Activated naive CD8-positive, alpha-beta T cell treated with anti-CD3 and anti-CD28 coated beads, Interleukin-2, amount 10 ng/mL, durations not matched to agents 7 days and 5 days (primary cell): ENCODE data around the gene PASK. TPM values are rescaled to one million over a fixed set of nuclear protein-coding genes. Genes with fewer than 3 reads are reported as not detected.

ENCODE experiments used
- ATAC-seq: fragments of 150-1000 bp; cut with Tn5 transposase; one replicate; pipeline ENCODE4 v1.10.0; 2021; ENCODE audit warnings: low read depth, moderate library complexity
- POLR2A ChIA-PET: fragments of 350-600 bp; sonication (Branson Sonifier 250); formaldehyde crosslinking; loops from one replicate; lab custom pipeline; 2021; ENCODE audit warnings: antibody characterized with exemption; lab: Charles Lee
- DNase-seq: peaks from one replicate; pipeline ENCODE4 v3.0.0; 2021
- H3K27ac Mint-ChIP-seq: one replicate; pipeline ENCODE4 v1.8.0; 2022; ENCODE audit warnings: mild to moderate bottlenecking, mixed read lengths
- H3K27me3 Mint-ChIP-seq: one replicate; pipeline ENCODE4 v1.8.0; 2022; ENCODE audit warnings: mild to moderate bottlenecking, moderate library complexity, mixed read lengths
- H3K36me3 Mint-ChIP-seq: one replicate; pipeline ENCODE4 v1.8.0; 2021; ENCODE audit warnings: mild to moderate bottlenecking, mixed read lengths
- H3K4me1 Mint-ChIP-seq: one replicate; pipeline ENCODE4 v1.8.0; 2021; ENCODE audit warnings: mixed read lengths
- H3K4me3 Mint-ChIP-seq: one replicate; pipeline ENCODE4 v1.8.0; 2022; ENCODE audit warnings: mild to moderate bottlenecking, moderate library complexity, mixed read lengths
- H3K9me3 Mint-ChIP-seq: one replicate; pipeline ENCODE4 v1.8.0; 2021; ENCODE audit warnings: mixed read lengths
- total RNA-seq, 2 experiments: library from RNA; stranded (reverse); gene quantifications; one replicate each; pipeline ENCODE4 v1.2.3, GENCODE V29; 2021

Gene PASK
- total RNA-seq, 2 experiments from 2014 or later, result 132 to 153 TPM

GRCh38 chr2:241187918-241188234 is 38.6 kb upstream of the PASK start:
- no peak for DNase-seq
- Mint-ChIP-seq H3K4me1 (no peaks in the 10 kb centered on the region), H3K27me3 (no peaks in the 10 kb centered on the region), H3K27ac (no peak overlapping the region), H3K4me3 (no peak overlapping the region), H3K9me3 (no peaks in the 10 kb centered on the region), H3K36me3 (peaks cover 2% of the 10 kb centered on the region)
- POLR2A ChIA-PET, result no interaction called here
- ATAC-seq, result no peak

- H3K27ac Mint-ChIP-seq, result no peak overlapping the region
- DNase-seq (no peak), ATAC-seq (no peak)
- no peaks in the 10 kb centered on the region for H3K4me1 Mint-ChIP-seq
- H3K27me3 Mint-ChIP-seq, result no peaks in the 10 kb centered on the region
- POLR2A ChIA-PET, result no interaction called here
- peaks cover 2% of the 10 kb centered on the region for H3K36me3 Mint-ChIP-seq
- H3K9me3 Mint-ChIP-seq, result no peaks in the 10 kb centered on the region
- no peak overlapping the region for H3K4me3 Mint-ChIP-seq
Measured at GRCh38 chr2:241187101-241187917, 38.0 kb upstream of the PASK start.

- ATAC-seq (no peak), DNase-seq (no peak)
- peaks cover 2% of the 10 kb centered on the region for H3K36me3 Mint-ChIP-seq
- no peaks in the 10 kb centered on the region for H3K9me3 Mint-ChIP-seq
- H3K27me3 Mint-ChIP-seq, result no peaks in the 10 kb centered on the region
- POLR2A ChIA-PET, result no interaction called here
- no peaks in the 10 kb centered on the region for H3K4me1 Mint-ChIP-seq
- no peak overlapping the region for H3K27ac Mint-ChIP-seq
- H3K4me3 Mint-ChIP-seq, result no peak overlapping the region
Measured at GRCh38 chr2:241185961-241186360, 36.7 kb upstream of the PASK start.

- Mint-ChIP-seq H3K4me3 (no peak overlapping the region), H3K4me1 (no peaks in the 10 kb centered on the region), H3K27ac (no peak overlapping the region), H3K27me3 (no peaks in the 10 kb centered on the region), H3K9me3 (no peaks in the 10 kb centered on the region), H3K36me3 (peaks cover 2% of the 10 kb centered on the region)
- POLR2A ChIA-PET, result no interaction called here
- no peak for ATAC-seq
- DNase-seq, result no peak
Measured at GRCh38 chr2:241184901-241185300, 35.6 kb upstream of the PASK start.

- Mint-ChIP-seq H3K36me3 (peaks cover 2% of the 10 kb centered on the region), H3K27ac (no peak overlapping the region), H3K9me3 (no peaks in the 10 kb centered on the region), H3K27me3 (no peaks in the 10 kb centered on the region), H3K4me1 (no peaks in the 10 kb centered on the region), H3K4me3 (no peak overlapping the region)
- ATAC-seq (no peak), DNase-seq (no peak)
- POLR2A ChIA-PET, result no interaction called here
Measured at GRCh38 chr2:241183221-241183620, 33.9 kb upstream of the PASK start.

GRCh38 chr2:241182531-241183133 is 33.4 kb upstream of the PASK start:
- Mint-ChIP-seq H3K4me1 (no peaks in the 10 kb centered on the region), H3K4me3 (no peak overlapping the region), H3K27ac (no peak overlapping the region), H3K9me3 (no peaks in the 10 kb centered on the region), H3K36me3 (peaks cover 4% of the 10 kb centered on the region), H3K27me3 (no peaks in the 10 kb centered on the region)
- ATAC-seq, result no peak
- no peak for DNase-seq
- POLR2A ChIA-PET, result no interaction called here

GRCh38 chr2:241182126-241182525 is 32.9 kb upstream of the PASK start:
- ATAC-seq (no peak), DNase-seq (no peak)
- Mint-ChIP-seq H3K4me1 (no peaks in the 10 kb centered on the region), H3K27me3 (no peaks in the 10 kb centered on the region), H3K4me3 (no peak overlapping the region), H3K9me3 (no peaks in the 10 kb centered on the region), H3K27ac (no peak overlapping the region), H3K36me3 (peaks cover 4% of the 10 kb centered on the region)
- POLR2A ChIA-PET, result no interaction called here

- Mint-ChIP-seq H3K4me3 (no peak overlapping the region), H3K36me3 (peaks cover 6% of the 10 kb centered on the region), H3K27ac (no peak overlapping the region), H3K9me3 (no peaks in the 10 kb centered on the region), H3K27me3 (no peaks in the 10 kb centered on the region), H3K4me1 (no peaks in the 10 kb centered on the region)
- POLR2A ChIA-PET, result no interaction called here
- DNase-seq, result no peak
- no peak for ATAC-seq
Measured at GRCh38 chr2:241180495-241180894, 31.2 kb upstream of the PASK start.

GRCh38 chr2:241179899-241180298 is 30.6 kb upstream of the PASK start:
- Mint-ChIP-seq H3K27me3 (no peaks in the 10 kb centered on the region), H3K27ac (no peak overlapping the region), H3K9me3 (no peaks in the 10 kb centered on the region), H3K4me3 (no peak overlapping the region), H3K4me1 (no peaks in the 10 kb centered on the region), H3K36me3 (peaks cover 10% of the 10 kb centered on the region)
- no peak for ATAC-seq
- POLR2A ChIA-PET, result no interaction called here
- no peak for DNase-seq

- Mint-ChIP-seq H3K4me3 (no peak overlapping the region), H3K27me3 (no peaks in the 10 kb centered on the region), H3K9me3 (no peaks in the 10 kb centered on the region), H3K36me3 (peaks cover 14% of the 10 kb centered on the region), H3K27ac (no peak overlapping the region), H3K4me1 (no peaks in the 10 kb centered on the region)
- DNase-seq, result no peak
- POLR2A ChIA-PET, result no interaction called here
- no peak for ATAC-seq
Measured at GRCh38 chr2:241178961-241179360, 29.7 kb upstream of the PASK start.

GRCh38 chr2:241177526-241178334 is 28.5 kb upstream of the PASK start:
- H3K27ac Mint-ChIP-seq, result no peak overlapping the region
- no peaks in the 10 kb centered on the region for H3K9me3 Mint-ChIP-seq
- no peaks in the 10 kb centered on the region for H3K4me1 Mint-ChIP-seq
- H3K4me3 Mint-ChIP-seq, result no peak overlapping the region
- no peak for DNase-seq
- POLR2A ChIA-PET, result no interaction called here
- H3K27me3 Mint-ChIP-seq, result no peaks in the 10 kb centered on the region
- ATAC-seq, result no peak
- peaks cover 18% of the 10 kb centered on the region for H3K36me3 Mint-ChIP-seq

- Mint-ChIP-seq H3K4me3 (no peak overlapping the region), H3K4me1 (no peaks in the 10 kb centered on the region), H3K27ac (no peak overlapping the region), H3K36me3 (peaks cover 51% of the 10 kb centered on the region), H3K27me3 (no peaks in the 10 kb centered on the region), H3K9me3 (peaks cover 2% of the 10 kb centered on the region)
- DNase-seq (no peak), ATAC-seq (no peak)
- POLR2A ChIA-PET, result interaction anchor here (0.7 kb wide), 1 partner anchor 63 kb away, joined by 4 read pairs; no protein-coding TSS in a partner anchor
Measured at GRCh38 chr2:241173557-241173956, 24.3 kb upstream of the PASK start.

- H3K27me3 Mint-ChIP-seq, result no peaks in the 10 kb centered on the region
- ATAC-seq (no peak), DNase-seq (no peak)
- peaks cover 41% of the 10 kb centered on the region for H3K36me3 Mint-ChIP-seq
- no peak overlapping the region for H3K27ac Mint-ChIP-seq
- H3K9me3 Mint-ChIP-seq, result peaks cover 2% of the 10 kb centered on the region
- H3K4me1 Mint-ChIP-seq, result no peaks in the 10 kb centered on the region
- no peak overlapping the region for H3K4me3 Mint-ChIP-seq
- POLR2A ChIA-PET, result no interaction called here
Measured at GRCh38 chr2:241168366-241168765, 19.1 kb upstream of the PASK start.
